GM19467 (cell line): ENCODE measurements around the gene PHLPP1.

ENCODE experiments used
- ATAC-seq: cut with Tn5 transposase; IDR thresholded peaks from one replicate; pipeline ENCODE4 v1.9.1; 2021; ENCODE audit warnings: mild to moderate bottlenecking, moderate library complexity; ENCODE audit not compliant: unreplicated experiment

PHLPP1 gene

GRCh38 chr18:62976227-62976626 lies 260.9 kb downstream of the PHLPP1 start:
- no peak for ATAC-seq

DNA sequence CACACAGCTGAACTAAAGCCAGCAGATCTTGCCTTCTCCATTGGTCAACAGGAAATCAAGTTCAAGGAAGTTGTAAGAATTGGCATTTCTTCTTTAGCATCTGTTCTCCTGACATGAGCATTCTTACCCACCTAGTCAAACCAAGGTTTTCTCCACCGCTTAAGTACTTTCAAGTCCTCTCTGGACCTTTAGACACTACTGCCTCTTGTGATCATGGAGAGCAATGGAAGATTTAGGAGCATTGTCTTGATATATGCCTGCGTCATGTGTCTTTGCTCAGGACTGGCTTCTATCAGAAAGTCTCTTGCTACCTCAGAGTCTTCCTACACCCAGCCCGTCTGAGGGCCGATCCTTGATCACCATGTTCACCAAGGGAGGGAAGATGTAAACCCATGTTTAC lies 262.2 kb downstream of the PHLPP1 start:
- ATAC-seq: no peak

DNA sequence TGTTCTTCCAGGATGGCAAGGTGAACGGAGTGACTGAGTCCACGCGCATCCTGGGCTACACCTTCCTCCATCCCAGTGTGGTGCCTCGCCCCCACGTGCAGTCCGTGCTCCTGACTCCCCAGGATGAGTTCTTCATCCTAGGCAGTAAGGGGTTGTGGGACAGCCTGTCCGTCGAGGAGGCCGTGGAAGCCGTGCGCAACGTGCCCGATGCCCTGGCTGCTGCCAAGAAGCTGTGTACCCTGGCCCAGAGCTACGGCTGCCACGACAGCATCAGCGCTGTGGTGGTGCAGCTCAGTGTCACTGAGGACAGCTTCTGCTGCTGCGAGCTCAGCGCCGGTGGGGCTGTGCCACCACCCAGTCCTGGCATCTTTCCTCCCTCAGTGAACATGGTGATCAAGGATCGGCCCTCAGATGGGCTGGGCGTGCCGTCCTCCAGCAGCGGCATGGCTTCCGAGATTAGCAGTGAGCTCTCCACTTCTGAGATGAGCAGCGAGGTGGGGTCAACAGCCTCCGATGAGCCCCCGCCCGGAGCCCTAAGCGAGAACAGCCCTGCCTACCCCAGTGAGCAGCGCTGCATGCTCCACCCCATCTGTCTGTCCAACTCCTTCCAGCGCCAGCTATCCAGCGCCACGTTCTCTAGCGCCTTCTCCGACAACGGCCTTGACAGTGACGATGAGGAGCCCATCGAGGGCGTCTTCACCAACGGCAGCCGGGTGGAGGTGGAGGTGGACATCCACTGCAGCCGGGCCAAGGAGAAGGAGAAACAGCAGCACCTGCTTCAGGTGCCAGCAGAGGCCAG lies 263.1 kb downstream of the PHLPP1 start:
- no peak for ATAC-seq

DNA sequence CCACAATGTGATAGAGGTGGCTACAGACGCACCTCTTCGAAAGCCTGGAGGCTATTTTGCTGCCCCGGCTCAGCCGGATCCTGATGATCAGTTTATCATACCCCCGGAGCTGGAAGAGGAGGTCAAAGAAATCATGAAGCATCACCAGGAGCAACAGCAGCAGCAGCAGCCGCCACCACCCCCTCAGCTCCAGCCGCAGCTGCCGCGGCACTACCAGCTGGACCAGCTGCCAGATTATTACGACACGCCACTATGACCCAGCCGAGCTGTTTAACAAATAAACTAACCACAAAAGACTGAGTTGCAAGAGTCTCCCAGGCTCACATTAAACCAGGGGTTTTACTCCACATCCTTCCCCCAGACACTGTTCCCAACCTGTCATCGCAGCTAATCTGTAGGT lies 263.8 kb downstream of the PHLPP1 start:
- no peak for ATAC-seq

GRCh38 chr18:62979900-62980299 lies 264.6 kb downstream of the PHLPP1 start:
- no peak for ATAC-seq

DNA sequence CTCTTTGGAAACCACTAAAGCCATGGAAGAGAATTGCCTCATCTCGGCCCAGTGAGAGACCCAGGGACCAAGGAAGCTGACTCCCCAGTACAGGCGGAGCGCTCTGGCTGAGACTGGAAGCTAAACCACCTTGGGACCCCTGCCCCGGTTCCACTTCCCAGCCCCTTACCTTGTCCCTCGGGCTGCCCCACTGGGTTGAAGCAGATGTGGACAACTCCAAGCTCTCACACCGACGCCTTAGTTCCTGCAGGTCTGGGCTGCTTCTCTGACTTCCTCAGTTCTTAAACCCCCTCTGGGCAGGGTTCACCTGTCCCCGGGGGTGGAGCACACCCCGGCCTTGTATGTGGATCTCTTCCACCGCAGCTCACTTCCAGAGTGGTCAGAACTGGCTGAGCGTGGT lies 266.2 kb downstream of the PHLPP1 start:
- ATAC-seq: no peak

DNA sequence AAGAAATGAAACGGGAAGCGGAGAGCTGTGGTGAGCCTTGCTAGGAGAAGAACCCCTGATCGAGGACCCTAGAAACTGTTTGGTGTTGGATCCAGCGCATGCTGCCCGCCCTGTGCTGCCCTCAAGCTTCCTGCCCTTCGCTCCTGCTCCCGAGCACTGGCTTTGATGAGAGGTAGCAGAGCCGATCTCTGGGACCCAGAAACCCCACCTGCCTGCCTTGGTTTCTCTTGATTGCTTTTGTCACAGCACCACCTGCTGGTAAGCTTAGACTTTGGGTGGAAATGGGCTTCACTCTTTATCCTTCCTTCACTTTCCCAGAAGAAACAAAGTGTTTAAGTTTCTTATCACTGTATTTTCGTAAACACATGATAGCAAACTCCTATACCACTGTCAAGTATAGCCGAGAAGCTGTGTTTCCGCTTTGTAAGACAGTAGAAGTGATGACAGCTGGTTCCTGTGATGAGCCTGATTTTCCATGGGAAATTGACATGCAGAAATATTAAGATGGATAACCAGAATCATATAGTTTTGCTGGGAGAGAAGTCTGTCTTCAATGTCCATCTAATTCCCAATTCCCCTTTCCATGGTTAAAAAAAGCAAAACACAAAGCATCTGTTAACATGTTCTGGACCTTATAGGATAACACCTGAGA lies 267.4 kb downstream of the PHLPP1 start:
- ATAC-seq: no peak

DNA sequence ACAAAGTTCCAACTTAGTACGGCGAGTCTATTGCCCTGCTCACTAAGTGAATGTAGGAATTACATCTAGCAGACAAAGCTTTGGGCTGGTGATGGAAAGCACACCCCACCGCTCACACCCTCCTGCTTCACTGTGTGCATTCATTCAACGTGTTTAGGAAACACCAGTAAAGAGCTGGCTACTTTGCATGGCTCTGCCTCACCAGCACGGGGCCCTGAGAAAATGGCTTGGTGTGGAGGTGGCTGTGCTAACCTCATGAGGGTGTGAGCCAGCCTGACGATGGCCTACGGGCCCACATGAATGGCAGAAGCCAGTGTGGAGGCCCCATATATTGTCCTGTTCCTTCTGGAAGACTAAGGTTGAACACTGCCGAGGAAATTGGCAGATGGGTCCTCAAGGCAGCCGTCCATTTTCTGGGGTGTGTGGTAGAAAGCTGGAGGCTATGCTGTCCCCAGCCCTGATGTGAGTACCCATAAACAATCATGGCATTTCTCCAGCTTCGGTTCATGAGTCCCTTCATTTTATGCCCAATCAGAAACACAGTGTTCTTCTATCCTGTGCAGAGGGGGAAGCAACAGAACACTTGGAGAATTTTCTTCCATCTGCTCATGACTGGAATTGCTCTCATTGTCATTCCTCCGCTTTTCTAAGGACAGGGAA lies 269.4 kb downstream of the PHLPP1 start:
- ATAC-seq: no peak

DNA sequence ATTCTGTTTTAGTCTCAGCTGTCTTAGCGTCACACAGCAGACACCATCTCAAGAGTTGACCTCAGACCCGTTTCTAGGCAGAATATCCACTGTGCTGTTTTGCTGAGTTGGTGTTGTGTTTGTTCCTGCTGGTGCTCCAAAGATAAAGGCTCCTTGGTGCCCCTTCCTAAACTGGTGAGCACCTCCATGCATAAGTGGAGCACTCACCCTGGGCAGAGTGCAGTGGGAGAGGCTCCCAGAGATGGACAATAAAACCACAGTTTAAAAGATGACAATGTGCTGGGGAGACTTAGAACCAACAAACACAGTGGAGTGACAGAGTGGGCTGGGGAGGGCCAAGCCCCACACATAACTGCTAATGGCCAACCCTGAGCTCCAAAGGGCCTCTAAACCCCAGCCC lies 271.1 kb downstream of the PHLPP1 start:
- ATAC-seq: no peak

DNA sequence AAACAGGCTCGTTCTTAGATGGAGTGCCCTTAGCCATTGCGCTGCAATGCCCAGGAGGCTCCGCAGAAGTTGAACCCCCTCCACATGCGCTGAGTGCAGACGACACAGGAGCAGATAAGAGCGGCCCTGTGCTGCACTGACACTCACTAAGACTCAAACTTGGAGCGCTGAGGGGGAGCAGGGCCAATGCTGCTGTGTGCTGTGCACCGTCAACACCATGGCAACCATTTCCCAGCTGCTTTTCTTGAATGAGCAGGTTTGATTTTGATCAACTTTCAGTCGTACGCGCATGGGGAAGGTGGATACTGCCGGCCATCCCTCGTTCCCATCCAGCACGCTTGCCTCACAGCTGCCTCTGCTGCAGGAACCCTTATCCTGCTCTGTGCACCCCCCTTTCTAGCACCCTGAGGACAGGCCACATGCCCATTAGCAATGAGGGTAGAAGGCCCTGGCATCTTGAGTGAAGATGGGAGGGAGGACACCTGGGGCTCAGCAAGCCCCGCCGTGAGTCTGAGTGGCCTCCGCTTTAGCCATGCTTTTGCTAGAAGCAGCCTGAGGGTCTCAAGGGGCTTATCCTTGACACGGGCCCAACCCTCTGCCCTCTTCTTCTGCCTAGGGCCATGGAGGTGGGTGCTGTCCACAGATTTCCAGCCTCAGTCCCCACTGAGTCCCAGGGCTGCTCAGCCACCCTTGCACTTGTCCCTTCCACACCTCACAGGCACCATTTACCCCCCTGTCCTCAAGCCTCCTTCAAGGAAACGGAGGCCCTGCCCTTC lies 271.9 kb downstream of the PHLPP1 start:
- no peak for ATAC-seq

- ATAC-seq: no peak
Observed at GRCh38 chr18:62987859-62988258, 272.5 kb downstream of the PHLPP1 start.

DNA sequence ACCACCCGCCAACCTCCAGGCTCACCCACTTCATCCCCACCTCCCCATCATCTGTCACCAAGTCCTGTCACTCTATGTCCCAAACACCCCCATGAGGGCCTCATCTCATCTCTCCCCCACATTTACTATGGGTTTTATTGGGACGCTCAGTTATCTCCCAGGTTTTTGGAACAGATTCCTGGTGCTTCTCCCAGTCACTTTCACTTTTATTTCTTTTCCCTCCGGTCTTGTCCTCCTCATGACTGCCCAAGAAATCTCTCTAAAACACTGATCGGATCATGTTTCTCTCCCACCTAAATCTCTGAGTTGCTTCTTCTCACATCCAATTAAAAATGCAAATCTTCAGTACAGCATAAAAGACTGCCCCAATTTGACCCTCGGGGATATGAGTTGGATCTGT lies 273.1 kb downstream of the PHLPP1 start:
- no peak for ATAC-seq

DNA sequence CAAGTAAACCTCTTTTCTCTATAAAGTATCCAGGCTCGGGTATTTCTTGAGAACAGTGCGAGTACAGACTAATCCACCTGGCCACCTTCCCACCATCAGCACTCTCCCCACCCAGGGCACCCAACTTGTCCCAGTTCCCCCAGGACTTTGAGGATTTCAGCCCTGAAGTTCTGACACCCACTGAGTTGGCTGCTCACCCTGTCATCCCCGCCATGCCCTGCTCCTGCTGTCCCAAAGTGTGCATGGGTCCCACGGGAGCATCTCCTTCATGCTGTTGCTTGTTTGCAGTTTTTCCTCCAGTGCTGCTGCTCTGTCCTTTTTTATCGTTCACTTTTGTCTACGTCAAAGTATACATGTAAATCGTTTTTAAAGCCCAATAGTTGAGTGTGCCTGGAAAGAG lies 273.9 kb downstream of the PHLPP1 start:
- ATAC-seq: no peak

GRCh38 chr18:62990653-62991052 lies 275.3 kb downstream of the PHLPP1 start:
- ATAC-seq: no peak

DNA sequence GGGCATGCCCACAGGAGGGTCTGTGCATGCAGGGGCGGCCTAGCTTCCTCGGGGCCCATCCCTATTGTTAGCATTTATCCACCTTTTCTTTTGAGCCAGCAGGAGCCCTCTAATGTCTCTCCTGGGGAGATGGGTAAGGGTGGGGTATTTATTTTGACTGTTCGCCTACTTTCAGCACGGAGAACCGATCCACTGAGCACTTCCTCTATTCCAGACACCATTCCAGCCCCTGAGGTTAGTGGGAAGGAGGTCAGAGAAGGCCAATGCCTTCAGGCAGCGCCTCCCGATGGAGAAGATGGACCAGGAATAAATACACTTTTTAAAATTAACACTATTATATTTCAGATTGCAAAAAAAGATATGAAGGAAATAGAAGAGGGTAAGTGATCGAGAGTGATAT lies 276.0 kb downstream of the PHLPP1 start:
- ATAC-seq: no peak

- ATAC-seq: no peak
Observed at GRCh38 chr18:62991959-62992358, 276.6 kb downstream of the PHLPP1 start.

GRCh38 chr18:62992877-62993365 lies 277.6 kb downstream of the PHLPP1 start:
- ATAC-seq: no peak

GRCh38 chr18:62996566-62996965 lies 281.2 kb downstream of the PHLPP1 start:
- no peak for ATAC-seq

GRCh38 chr18:62997076-62997475 lies 281.7 kb downstream of the PHLPP1 start:
- no peak for ATAC-seq

GRCh38 chr18:62998443-62998842 lies 283.1 kb downstream of the PHLPP1 start:
- no peak for ATAC-seq

DNA sequence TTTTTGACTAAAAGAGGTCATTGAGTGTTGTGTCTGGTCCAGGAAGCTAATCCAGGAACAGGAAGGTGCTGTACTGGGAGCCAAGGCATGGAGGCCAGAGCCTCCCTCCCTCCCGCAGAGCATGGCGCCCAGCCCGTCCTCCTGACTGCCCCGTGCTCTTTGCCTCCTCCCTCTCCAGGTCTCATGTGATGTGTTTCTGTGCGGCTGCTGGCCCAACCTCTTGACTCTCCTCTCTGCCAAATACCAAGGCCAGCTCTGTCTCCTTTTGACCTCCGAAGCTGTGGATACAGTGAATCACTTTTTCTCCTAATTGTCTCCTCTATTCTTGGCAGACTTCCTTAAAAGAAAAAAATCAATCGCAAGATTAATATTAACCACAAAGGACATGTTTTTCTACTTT lies 284.1 kb downstream of the PHLPP1 start:
- ATAC-seq: no peak
